ENCODE measurements around the gene CDK6. TPM values are rescaled to one million over a fixed set of nuclear protein-coding genes. Genes with fewer than 3 reads are reported as not detected.
"Not testable (repeated sequence)": the region's sequence is repeated elsewhere in the genome, so short reads cannot be mapped to it uniquely, and the experiment has no call there.

Gene CDK6
- total RNA-seq, 4 donors from 2014 or later: 18.9 to 30.3 (median 24.2) TPM

GRCh38 chr7:92876836-92877235 lies 40.5 kb upstream of the CDK6 start:
- ATAC-seq (ENCODE audit: low FRiP score) (no peak), DNase-seq (ENCODE audit: low spot score) (no peak)
- TF ChIP-seq CTCF (IDR thresholded peaks at IDR 0.05): no peak

DNA sequence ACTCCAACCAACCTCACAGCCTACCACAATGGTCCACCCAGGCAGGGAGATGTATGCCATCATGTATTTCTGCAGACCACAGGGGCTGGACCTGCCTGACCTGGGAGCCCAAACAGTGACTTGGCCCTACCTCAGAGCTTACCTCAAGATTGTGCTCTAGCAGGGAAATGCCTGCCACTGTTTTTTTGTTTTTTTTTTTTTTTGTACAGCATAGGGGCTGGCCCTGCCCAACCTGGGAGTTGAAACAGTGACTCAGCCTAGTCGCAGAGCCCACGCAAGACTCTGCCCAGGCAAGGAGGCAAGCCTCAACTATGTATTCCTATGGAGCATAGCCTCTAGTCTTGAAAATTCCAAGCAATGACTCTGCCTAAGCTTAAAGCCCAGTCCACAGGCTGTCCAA lies 39.3 kb upstream of the CDK6 start:
- no peak for TF ChIP-seq CTCF (IDR thresholded peaks at IDR 0.05)
- ATAC-seq (ENCODE audit: low FRiP score) (no peak), DNase-seq (ENCODE audit: low spot score) (no peak)

- ATAC-seq (ENCODE audit: low FRiP score) (no peak), DNase-seq (ENCODE audit: low spot score) (no peak)
- no peak for TF ChIP-seq CTCF (IDR thresholded peaks at IDR 0.05)
Observed at GRCh38 chr7:92875173-92875572, 38.8 kb upstream of the CDK6 start.

DNA sequence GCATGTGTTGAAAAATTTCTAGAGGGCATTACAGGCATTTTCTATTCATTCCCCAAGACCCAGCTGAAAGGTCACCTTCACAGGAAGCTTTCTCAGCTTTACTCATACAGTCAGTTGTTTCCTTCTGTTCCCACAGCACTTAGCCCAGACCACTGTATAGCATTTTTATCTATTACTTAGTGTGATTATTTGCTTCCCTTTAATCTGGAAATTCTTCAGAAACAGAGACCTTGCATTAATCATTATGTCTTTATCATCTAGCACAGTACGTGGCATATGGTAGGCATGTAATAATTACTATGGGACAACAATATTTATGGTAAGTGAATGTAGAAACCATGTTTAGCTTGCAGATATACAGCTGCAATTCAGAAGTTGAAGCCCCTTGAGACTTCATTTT lies 38.2 kb upstream of the CDK6 start:
- TF ChIP-seq CTCF (IDR thresholded peaks at IDR 0.05): no peak
- ATAC-seq (ENCODE audit: low FRiP score) (no peak), DNase-seq (ENCODE audit: low spot score) (no peak)

GRCh38 chr7:92873776-92874175 lies 37.4 kb upstream of the CDK6 start:
- ATAC-seq (ENCODE audit: low FRiP score) (no peak), DNase-seq (ENCODE audit: low spot score) (no peak)
- no peak for TF ChIP-seq CTCF (IDR thresholded peaks at IDR 0.05)

GRCh38 chr7:92872701-92873100 lies 36.3 kb upstream of the CDK6 start:
- no peak for TF ChIP-seq CTCF (IDR thresholded peaks at IDR 0.05)
- no peak for DNase-seq (ENCODE audit: low spot score)
- no peak for ATAC-seq (ENCODE audit: low FRiP score)

DNA sequence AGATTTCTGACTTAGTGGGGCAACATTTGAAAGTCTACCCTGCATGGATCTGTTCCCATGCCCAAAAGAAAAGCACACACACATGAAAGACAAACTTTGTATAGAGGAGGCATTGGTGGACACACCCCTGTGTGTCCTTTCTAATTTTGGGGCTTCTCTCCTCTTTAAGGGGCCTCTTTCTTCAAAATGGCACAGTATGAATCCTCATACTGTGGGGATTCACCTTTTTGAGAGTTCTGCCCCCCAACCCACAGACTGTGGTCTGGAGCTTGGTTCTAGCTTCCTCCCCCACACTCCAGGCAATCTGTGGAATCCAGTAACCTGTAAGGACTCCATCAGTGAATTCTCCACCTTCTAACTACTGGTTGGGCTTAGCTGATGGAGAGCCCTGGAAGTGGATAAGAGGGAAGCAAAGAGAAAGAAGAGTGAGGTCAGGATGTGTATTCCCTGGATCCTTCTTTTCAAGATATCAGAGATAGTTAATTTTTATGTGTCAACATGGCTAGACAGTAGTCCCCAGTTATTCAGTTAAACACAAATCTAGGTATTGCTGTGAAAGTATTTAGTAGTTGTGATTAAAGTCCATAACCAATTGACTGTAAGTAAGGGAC lies 32.4 kb upstream of the CDK6 start:
- no peak for DNase-seq (ENCODE audit: low spot score)
- no peak for ATAC-seq (ENCODE audit: low FRiP score)
- no peak for TF ChIP-seq CTCF (IDR thresholded peaks at IDR 0.05)

- not testable (repeated sequence) for DNase-seq (ENCODE audit: low spot score); ATAC-seq (ENCODE audit: low FRiP score)
Observed at GRCh38 chr7:92864169-92864568, 27.8 kb upstream of the CDK6 start.
